Liver (tissue), 9 donors: ENCODE results near the gene DCLK2. TPM values are rescaled to one million over a fixed set of nuclear protein-coding genes. Genes with fewer than 3 reads are reported as not detected.

Source experiments
- DNase-seq: peaks from one replicate; pipeline ENCODE4 v3.0.0-alpha.2; 2017; ENCODE audit warnings: low spot score
- H3K27ac ChIP-seq, 2 donors: one replicate each; pipeline ENCODE4 v1.7.0; 2013; ENCODE audit warnings: inconsistent platforms in 2 of 2, low read length in 2 of 2, control low read depth in 1 of 2, low read depth in 1 of 2, mild to moderate bottlenecking in 1 of 2
- H3K27me3 ChIP-seq, 4 donors: one replicate each; pipeline versions ENCODE4 v1.6.1 to v1.7.0; 2013; ENCODE audit warnings: low read length in 3 of 4, inconsistent platforms in 1 of 4, mild to moderate bottlenecking in 1 of 4, moderate library complexity in 1 of 4; ENCODE audit not compliant: control insufficient read depth in 4 of 4, insufficient read depth in 4 of 4
- H3K36me3 ChIP-seq, 4 donors: one replicate each; pipeline versions ENCODE4 v1.6.1 to v1.7.0; 2013; ENCODE audit warnings: low read length in 3 of 4, mild to moderate bottlenecking in 3 of 4, low read depth in 1 of 4, moderate library complexity in 1 of 4; ENCODE audit not compliant: control insufficient read depth in 4 of 4, insufficient read depth in 3 of 4
- H3K4me1 ChIP-seq, 4 donors: one replicate each; pipeline versions ENCODE4 v1.6.1 to v1.7.0; 2013; ENCODE audit warnings: low read length in 3 of 4, mild to moderate bottlenecking in 3 of 4, moderate library complexity in 1 of 4; ENCODE audit not compliant: control insufficient read depth in 4 of 4, insufficient read depth in 4 of 4
- H3K4me3 ChIP-seq, 3 donors: one replicate each; pipeline versions ENCODE4 v1.6.1 to v1.7.0; 2013; ENCODE audit warnings: low read length in 3 of 3, control low read depth in 1 of 3, low read depth in 1 of 3, mild to moderate bottlenecking in 1 of 3
- H3K9ac ChIP-seq, 2 donors: one replicate each; pipeline ENCODE4 v1.7.0; 2013; ENCODE audit warnings: low read length in 2 of 2, mild to moderate bottlenecking in 2 of 2, moderate library complexity in 2 of 2, control low read depth in 1 of 2, low read depth in 1 of 2
- H3K9me3 ChIP-seq, 4 donors: one replicate each; pipeline versions ENCODE4 v1.6.1 to v1.7.0; 2013; ENCODE audit warnings: low read length in 3 of 4; ENCODE audit not compliant: control insufficient read depth in 4 of 4
- EGR1 ChIP-seq, 2 donors: IDR thresholded peaks; 2 replicates each; pipeline ENCODE4 v1.6.1; 2016 to 2018; ENCODE audit warnings: antibody characterized with exemption in 2 of 2, low read depth in 2 of 2
- FOXA1 ChIP-seq: IDR thresholded peaks from 2 replicates; pipeline ENCODE4 v1.6.1; 2016; ENCODE audit warnings: antibody characterized with exemption
- FOXA2 ChIP-seq: IDR thresholded peaks from 2 replicates; pipeline ENCODE4 v1.6.1; 2016; ENCODE audit warnings: antibody characterized with exemption
- GABPA ChIP-seq, 2 donors: IDR thresholded peaks in 1 of 2; conservative IDR thresholded peaks in 1 of 2; 2 replicates each; pipeline ENCODE4 v1.6.1; 2016; ENCODE audit warnings: antibody characterized with exemption in 2 of 2, mild to moderate bottlenecking in 1 of 2, moderate library complexity in 1 of 2
- HNF4A ChIP-seq, 2 donors: conservative IDR thresholded peaks; 2 replicates each; pipeline ENCODE4 v1.6.1; 2016; ENCODE audit warnings: antibody characterized with exemption in 2 of 2, mild to moderate bottlenecking in 2 of 2
- HNF4G ChIP-seq: IDR thresholded peaks from 2 replicates; pipeline ENCODE4 v1.6.1; 2016; ENCODE audit warnings: antibody characterized with exemption
- NR2F2 ChIP-seq: IDR thresholded peaks from 2 replicates; pipeline ENCODE4 v1.6.1; 2016; ENCODE audit warnings: antibody characterized with exemption
- RXRA ChIP-seq, 2 donors: IDR thresholded peaks; 2 replicates each; pipeline ENCODE4 v1.6.1; 2017 to 2018; ENCODE audit warnings: antibody characterized with exemption in 2 of 2, mild to moderate bottlenecking in 1 of 2
- SP1 ChIP-seq: IDR thresholded peaks from 2 replicates; pipeline ENCODE4 v1.6.1; 2018; ENCODE audit warnings: antibody characterized with exemption, mild to moderate bottlenecking
- TAF1 ChIP-seq: conservative IDR thresholded peaks from 2 replicates; pipeline ENCODE4 v1.6.1; 2016; ENCODE audit warnings: antibody characterized with exemption, mild to moderate bottlenecking
- YY1 ChIP-seq: IDR thresholded peaks from 2 replicates; pipeline ENCODE4 v1.6.1; 2016; ENCODE audit warnings: antibody characterized with exemption, mild to moderate bottlenecking
- WGBS: extraction: QIAGEN DNeasy Blood & Tissue Kit; methylation state at CpG from one replicate; pipeline ENCODE4 v1.1.7; 2013; 5-methylcytosine and 5-hydroxymethylcytosine counted together
- polyA plus RNA-seq, 2 donors: library from polyadenylated mRNA; stranded (reverse) in 1 of 2; unstranded in 1 of 2; fragments of 200-250 nt in 1 of 2; fragments of >200 nt in 1 of 2; fragmentation: Nextera tagmentation in 1 of 2; extraction: Ambion mirVana in 1 of 2; gene quantifications; one replicate each; pipeline versions ENCODE4 v1.2.1 to v1.2.3, GENCODE V29; 2013 to 2015
- total RNA-seq, 2 donors: library from RNA; depleted of rRNA; stranded (reverse); fragments of >200 nt; gene quantifications; one replicate each; pipeline ENCODE4 v1.2.3, GENCODE V29; 2014
- TF ChIP-seq, protein P1 (sequence below): IDR thresholded peaks from 2 replicates; pipeline ENCODE4 v1.6.1; 2016; ENCODE audit warnings: antibody characterized with exemption
- TF ChIP-seq, protein P2 (sequence below): IDR thresholded peaks from 2 replicates; pipeline ENCODE4 v1.6.1; 2016; ENCODE audit warnings: antibody characterized with exemption
- TF ChIP-seq, protein P3 (sequence below): IDR thresholded peaks from 2 replicates; pipeline ENCODE4 v1.6.1; 2016; ENCODE audit warnings: antibody characterized with exemption
- TF ChIP-seq, protein P4 (sequence below): IDR thresholded peaks from 2 replicates; pipeline ENCODE4 v1.6.1; 2016; ENCODE audit warnings: antibody characterized with exemption, mild to moderate bottlenecking
- donor health status: healthy.
- donor health status: healthy.
- donor health status: healthy.
- donor health status: healthy.
- donor health status: healthy.

The DCLK2 gene
- total and polyA plus RNA-seq, 4 donors = 0.14 to 1.7 (median 0.50) TPM

DNA sequence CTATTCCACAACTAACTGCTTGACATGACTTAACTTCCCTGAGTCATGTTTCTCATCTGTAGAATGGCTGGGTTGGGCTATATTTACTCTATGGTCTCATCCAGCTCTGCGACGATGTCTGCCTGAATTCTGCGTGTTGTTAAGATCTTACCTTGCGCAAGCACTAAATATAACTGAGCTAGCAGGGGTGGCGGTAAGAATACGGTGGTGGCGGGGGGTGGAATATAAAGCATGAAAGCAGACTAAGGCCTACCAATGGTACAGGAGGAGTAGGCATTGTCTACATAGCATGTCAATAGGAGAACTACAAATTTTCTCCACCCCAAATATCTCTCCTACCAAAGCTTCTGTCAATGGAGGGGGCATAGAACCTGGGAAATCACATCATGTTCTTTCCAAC lies 45.7 kb upstream of the DCLK2 start (continued):
- TF ChIP-seq, protein P1, sequence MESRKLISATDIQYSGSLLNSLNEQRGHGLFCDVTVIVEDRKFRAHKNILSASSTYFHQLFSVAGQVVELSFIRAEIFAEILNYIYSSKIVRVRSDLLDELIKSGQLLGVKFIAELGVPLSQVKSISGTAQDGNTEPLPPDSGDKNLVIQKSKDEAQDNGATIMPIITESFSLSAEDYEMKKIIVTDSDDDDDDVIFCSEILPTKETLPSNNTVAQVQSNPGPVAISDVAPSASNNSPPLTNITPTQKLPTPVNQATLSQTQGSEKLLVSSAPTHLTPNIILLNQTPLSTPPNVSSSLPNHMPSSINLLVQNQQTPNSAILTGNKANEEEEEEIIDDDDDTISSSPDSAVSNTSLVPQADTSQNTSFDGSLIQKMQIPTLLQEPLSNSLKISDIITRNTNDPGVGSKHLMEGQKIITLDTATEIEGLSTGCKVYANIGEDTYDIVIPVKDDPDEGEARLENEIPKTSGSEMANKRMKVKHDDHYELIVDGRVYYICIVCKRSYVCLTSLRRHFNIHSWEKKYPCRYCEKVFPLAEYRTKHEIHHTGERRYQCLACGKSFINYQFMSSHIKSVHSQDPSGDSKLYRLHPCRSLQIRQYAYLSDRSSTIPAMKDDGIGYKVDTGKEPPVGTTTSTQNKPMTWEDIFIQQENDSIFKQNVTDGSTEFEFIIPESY = no peak
- TF ChIP-seq FOXA2 (no peak), FOXA1 (no peak), HNF4A (conservative IDR thresholded peaks at IDR 0.05) (no peak), HNF4G (no peak), NR2F2 (no peak)

DNA sequence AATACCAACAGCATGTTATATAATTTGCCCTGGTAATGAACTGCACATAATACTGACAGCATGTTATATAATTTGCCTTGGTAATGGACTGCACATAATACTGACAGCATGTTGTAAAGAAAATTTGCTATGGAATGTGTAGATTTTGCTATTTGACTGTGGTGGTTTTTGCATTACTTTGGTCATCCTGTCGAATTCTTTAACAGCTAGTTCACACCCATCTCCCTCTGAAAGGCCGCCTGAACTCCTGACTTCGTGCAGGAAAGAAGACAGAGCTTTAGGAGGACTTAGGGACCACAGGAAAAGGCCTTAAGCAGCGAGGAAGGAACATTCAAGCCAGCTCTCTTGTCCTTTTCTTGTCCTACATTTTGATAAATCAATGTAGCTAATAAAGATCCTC lies 45.2 kb upstream of the DCLK2 start:
- 64% methylated on average over 4 of the region's 4 CpGs for WGBS

DNA sequence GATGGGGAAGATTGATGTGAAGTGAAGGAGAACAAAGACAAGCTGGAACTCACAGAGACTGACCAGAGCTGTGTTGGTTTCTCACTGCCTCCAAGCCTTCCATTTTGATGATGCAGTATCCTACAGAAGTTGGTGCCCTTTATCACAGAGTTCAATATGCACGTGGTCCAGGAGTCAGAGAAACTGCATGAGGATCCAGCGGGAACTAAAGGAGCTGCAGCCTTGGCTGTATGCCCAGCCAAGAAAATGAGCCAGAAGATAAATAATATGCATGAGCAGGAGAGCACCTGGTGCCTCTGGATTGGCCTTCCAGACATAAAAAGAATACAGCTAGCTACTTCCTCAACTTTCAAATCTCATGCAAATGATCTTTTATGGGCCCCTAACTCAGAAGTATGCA lies 44.3 kb upstream of the DCLK2 start:
- Histone ChIP-seq H3K4me3 (no peak overlapping the region), H3K27ac (no peak overlapping the region), H3K27me3 (no peaks in the 10 kb centered on the region), H3K36me3 (no peaks in the 10 kb centered on the region), H3K4me1 (no peaks in the 10 kb centered on the region), H3K9me3 (no peaks in the 10 kb centered on the region), H3K9ac (no peak overlapping the region)
- 35% methylated on average over 2 of the region's 2 CpGs for WGBS
- TF ChIP-seq TAF1 (no peak), EGR1 (IDR thresholded peaks at IDR 0.05; ENCODE audit: low read depth in 2 of 2) (no peak), FOXA2 (no peak), GABPA (IDR thresholded peaks at IDR 0.05 in 1 of 2, conservative IDR thresholded peaks at IDR 0.05 in 1 of 2) (no peak), RXRA (IDR thresholded peaks at IDR 0.05) (no peak), YY1 (no peak), HNF4A (conservative IDR thresholded peaks at IDR 0.05) (no peak), FOXA1 (no peak)
- TF ChIP-seq, protein P2, sequence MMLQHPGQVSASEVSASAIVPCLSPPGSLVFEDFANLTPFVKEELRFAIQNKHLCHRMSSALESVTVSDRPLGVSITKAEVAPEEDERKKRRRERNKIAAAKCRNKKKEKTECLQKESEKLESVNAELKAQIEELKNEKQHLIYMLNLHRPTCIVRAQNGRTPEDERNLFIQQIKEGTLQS = no peak
- TF ChIP-seq, protein P1 = no peak
- TF ChIP-seq, protein P3, sequence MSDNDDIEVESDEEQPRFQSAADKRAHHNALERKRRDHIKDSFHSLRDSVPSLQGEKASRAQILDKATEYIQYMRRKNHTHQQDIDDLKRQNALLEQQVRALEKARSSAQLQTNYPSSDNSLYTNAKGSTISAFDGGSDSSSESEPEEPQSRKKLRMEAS = no peak
- no peak for DNase-seq

More for the DNA sequence above, 45.2 kb upstream of the DCLK2 start:
- Histone ChIP-seq H3K4me3 (no peak overlapping the region), H3K9me3 (no peaks in the 10 kb centered on the region), H3K36me3 (no peaks in the 10 kb centered on the region), H3K4me1 (no peaks in the 10 kb centered on the region), H3K27ac (no peak overlapping the region), H3K9ac (no peak overlapping the region), H3K27me3 (no peaks in the 10 kb centered on the region)
- TF ChIP-seq YY1 (no peak), HNF4G (no peak), SP1 (no peak)
- TF ChIP-seq, protein P4, sequence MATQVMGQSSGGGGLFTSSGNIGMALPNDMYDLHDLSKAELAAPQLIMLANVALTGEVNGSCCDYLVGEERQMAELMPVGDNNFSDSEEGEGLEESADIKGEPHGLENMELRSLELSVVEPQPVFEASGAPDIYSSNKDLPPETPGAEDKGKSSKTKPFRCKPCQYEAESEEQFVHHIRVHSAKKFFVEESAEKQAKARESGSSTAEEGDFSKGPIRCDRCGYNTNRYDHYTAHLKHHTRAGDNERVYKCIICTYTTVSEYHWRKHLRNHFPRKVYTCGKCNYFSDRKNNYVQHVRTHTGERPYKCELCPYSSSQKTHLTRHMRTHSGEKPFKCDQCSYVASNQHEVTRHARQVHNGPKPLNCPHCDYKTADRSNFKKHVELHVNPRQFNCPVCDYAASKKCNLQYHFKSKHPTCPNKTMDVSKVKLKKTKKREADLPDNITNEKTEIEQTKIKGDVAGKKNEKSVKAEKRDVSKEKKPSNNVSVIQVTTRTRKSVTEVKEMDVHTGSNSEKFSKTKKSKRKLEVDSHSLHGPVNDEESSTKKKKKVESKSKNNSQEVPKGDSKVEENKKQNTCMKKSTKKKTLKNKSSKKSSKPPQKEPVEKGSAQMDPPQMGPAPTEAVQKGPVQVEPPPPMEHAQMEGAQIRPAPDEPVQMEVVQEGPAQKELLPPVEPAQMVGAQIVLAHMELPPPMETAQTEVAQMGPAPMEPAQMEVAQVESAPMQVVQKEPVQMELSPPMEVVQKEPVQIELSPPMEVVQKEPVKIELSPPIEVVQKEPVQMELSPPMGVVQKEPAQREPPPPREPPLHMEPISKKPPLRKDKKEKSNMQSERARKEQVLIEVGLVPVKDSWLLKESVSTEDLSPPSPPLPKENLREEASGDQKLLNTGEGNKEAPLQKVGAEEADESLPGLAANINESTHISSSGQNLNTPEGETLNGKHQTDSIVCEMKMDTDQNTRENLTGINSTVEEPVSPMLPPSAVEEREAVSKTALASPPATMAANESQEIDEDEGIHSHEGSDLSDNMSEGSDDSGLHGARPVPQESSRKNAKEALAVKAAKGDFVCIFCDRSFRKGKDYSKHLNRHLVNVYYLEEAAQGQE = no peak
- DNase-seq = no peak
